ENCODE results near the gene AR.

DNA sequence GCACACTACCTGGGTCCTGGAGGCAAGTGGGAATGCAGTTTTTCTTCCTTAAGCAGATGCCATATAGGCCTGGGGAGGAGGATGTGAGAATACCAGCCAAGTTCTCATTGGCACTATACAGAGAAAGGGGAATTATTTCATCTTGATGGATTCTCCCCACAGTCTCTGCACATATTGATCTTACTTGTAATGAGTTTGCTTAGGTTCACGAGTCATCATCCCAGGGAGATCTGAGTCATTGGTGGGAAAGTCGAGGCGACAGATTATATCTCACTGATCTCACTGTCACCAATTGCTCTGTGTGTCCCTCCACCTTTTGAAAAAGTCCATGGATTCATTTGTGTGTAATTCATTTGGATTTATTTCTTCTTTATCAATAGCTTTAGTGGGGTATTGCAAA, 156.8 kb downstream of the AR start:
- TF ChIP-seq ZFX (CRISPR knock-in tag; IDR thresholded peaks at IDR 0.05; ENCODE audit: low read depth) (no peak), POLR2A (IDR thresholded peaks at IDR 0.05; ENCODE audit: insufficient read depth in 1 of 2, low read depth in 2 of 2, low read length in 2 of 2) (no peak), CTCF (CRISPR knock-in tag; IDR thresholded peaks at IDR 0.05) (no peak), ZFP36 (IDR thresholded peaks at IDR 0.05; ENCODE audit: borderline replicate concordance, low read depth, low read length, partially characterized antibody) (no peak), ZNF501 (CRISPR knock-in tag; IDR thresholded peaks at IDR 0.05) (no peak), JUND (CRISPR knock-in tag; IDR thresholded peaks at IDR 0.05) (no peak), MED8 (CRISPR knock-in tag; IDR thresholded peaks at IDR 0.05; ENCODE audit: insufficient replicate concordance) (no peak), NRL (CRISPR knock-in tag; IDR thresholded peaks at IDR 0.05; ENCODE audit: borderline replicate concordance) (no peak), POLR2AphosphoS5 (IDR thresholded peaks at IDR 0.05; ENCODE audit: low read depth, low read length) (no peak)
- TF ChIP-seq, protein P1, sequence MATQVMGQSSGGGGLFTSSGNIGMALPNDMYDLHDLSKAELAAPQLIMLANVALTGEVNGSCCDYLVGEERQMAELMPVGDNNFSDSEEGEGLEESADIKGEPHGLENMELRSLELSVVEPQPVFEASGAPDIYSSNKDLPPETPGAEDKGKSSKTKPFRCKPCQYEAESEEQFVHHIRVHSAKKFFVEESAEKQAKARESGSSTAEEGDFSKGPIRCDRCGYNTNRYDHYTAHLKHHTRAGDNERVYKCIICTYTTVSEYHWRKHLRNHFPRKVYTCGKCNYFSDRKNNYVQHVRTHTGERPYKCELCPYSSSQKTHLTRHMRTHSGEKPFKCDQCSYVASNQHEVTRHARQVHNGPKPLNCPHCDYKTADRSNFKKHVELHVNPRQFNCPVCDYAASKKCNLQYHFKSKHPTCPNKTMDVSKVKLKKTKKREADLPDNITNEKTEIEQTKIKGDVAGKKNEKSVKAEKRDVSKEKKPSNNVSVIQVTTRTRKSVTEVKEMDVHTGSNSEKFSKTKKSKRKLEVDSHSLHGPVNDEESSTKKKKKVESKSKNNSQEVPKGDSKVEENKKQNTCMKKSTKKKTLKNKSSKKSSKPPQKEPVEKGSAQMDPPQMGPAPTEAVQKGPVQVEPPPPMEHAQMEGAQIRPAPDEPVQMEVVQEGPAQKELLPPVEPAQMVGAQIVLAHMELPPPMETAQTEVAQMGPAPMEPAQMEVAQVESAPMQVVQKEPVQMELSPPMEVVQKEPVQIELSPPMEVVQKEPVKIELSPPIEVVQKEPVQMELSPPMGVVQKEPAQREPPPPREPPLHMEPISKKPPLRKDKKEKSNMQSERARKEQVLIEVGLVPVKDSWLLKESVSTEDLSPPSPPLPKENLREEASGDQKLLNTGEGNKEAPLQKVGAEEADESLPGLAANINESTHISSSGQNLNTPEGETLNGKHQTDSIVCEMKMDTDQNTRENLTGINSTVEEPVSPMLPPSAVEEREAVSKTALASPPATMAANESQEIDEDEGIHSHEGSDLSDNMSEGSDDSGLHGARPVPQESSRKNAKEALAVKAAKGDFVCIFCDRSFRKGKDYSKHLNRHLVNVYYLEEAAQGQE (IDR thresholded peaks at IDR 0.05; ENCODE audit: borderline replicate concordance in 1 of 2, low read depth in 1 of 2, low read length in 2 of 2), result no peak
